Fibroblast of lung (primary cell): ENCODE results near the gene AMFR.

Experiments used
- CTCF ChIP-seq, 2 donors: IDR thresholded peaks in 1 of 2; conservative IDR thresholded peaks in 1 of 2; 1 replicate in 1 of 2; 2 replicates in 1 of 2; pipeline ENCODE4 v1.5.1; 2011 to 2012; ENCODE audit warnings: low read length in 2 of 2, control low read depth in 1 of 2, inconsistent platforms in 1 of 2, low read depth in 1 of 2, mild to moderate bottlenecking in 1 of 2
- EZH2 ChIP-seq: IDR thresholded peaks from 2 replicates; pipeline ENCODE4 v1.5.1; 2012; ENCODE audit warnings: low read length, control low read depth, mild to moderate bottlenecking; ENCODE audit errors: missing control alignments

DNA sequence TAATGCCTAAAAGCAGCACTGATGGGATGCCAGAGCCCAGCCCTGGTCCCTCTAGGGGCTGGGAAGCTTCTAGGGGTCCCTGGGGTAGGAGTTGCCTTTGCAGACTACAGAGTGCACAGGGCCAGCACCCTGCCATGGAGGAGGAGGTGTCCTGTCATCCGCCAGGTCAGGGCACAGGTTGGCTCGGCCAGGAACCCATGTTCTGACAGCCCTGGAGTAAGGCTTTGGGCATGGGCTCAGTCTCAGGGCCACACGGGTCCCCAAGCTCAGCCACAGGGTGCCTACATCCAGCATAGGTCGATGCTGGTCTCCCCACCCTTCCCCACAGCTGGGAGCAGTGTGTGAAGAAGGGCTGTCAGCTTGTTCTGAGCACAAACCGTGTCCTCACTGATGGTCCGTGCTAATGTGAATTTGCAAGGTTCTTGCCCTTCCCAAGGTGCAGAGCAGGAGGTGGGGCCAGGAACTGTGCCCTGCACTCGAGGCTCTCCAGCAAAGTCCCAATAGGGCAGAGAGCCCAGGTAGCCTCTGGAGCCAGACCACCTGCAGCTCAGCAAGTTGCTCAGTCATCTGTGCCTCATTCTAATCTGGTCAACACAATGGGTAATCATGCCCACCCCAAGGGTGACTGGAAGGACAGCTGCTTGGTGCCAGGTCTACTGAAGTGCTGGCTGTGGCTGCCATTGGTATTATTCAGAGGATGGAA is 72.8 kb downstream of the AMFR start:
- TF ChIP-seq EZH2, result no peak
- TF ChIP-seq CTCF (conservative IDR thresholded peaks at IDR 0.05 in 1 of 2, IDR thresholded peaks at IDR 0.05 in 1 of 2; ENCODE audit: low read depth in 1 of 2, low read length in 2 of 2), result no peak
